ENCODE measurements around the gene EPB41L1. TPM values are rescaled to one million over a fixed set of nuclear protein-coding genes. Genes with fewer than 3 reads are reported as not detected.
"Not testable (repeated sequence)": the region's sequence is repeated elsewhere in the genome, so short reads cannot be mapped to it uniquely, and the experiment has no call there.

Gene EPB41L1
- total RNA-seq, 1 donor from 2014 or later: 7.5 TPM

GRCh38 chr20:36125097-36125496, 29.4 kb upstream of the EPB41L1 start:
- DNase-seq (ENCODE audit: low spot score): no peak

GRCh38 chr20:36126836-36127527, 27.6 kb upstream of the EPB41L1 start:
- no peak for DNase-seq (ENCODE audit: low spot score)

- DNase-seq (ENCODE audit: low spot score): no peak
Observed at GRCh38 chr20:36128463-36129159, 25.9 kb upstream of the EPB41L1 start.

DNA sequence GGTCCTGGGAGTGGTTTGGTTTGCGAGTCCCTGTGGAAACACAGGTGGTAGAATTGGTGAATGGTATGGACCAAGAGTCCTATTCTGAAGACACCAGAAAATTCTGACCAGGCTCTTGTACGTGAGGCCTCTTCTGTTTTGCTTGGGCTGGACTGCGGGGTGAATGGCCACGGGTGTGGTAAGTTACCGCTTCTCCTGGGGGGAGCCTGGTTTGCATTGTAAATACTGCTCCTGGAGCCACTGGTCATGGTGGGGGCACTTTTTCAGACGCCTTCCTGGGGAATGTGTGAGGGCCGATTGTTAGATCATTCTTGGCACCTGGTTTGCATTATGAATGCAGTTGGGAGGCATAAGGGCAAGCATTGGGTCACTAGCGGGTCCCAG, 25.4 kb upstream of the EPB41L1 start:
- no peak for DNase-seq (ENCODE audit: low spot score)

GRCh38 chr20:36130390-36130789, 24.1 kb upstream of the EPB41L1 start:
- DNase-seq (ENCODE audit: low spot score): no peak

GRCh38 chr20:36132802-36133211, 21.7 kb upstream of the EPB41L1 start:
- no peak for DNase-seq (ENCODE audit: low spot score)

GRCh38 chr20:36133821-36134220, 20.7 kb upstream of the EPB41L1 start:
- no peak for DNase-seq (ENCODE audit: low spot score)

GRCh38 chr20:36135159-36135558, 19.4 kb upstream of the EPB41L1 start:
- DNase-seq (ENCODE audit: low spot score): no peak

GRCh38 chr20:36135821-36136220, 18.7 kb upstream of the EPB41L1 start:
- no peak for DNase-seq (ENCODE audit: low spot score)

DNA sequence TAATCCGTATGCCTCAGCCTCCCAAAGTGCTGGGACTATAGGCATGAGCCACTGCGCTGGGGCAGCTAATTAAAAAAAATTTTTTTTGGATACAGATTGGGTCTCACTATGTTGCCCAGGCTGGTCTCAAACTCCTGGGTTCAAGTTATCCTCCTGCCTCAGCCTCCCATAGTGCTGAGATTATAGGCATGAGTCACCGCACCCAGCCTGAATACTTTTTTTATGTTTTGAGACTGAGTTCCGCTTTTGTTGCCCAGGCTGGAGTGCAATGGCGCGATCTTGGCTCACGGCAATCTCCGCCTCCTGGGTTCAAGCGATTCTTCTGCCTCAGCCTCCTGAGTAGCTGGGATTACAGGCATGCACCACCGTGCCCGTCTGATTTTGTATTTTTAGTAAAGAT, 17.2 kb upstream of the EPB41L1 start:
- not testable (repeated sequence) for DNase-seq (ENCODE audit: low spot score)

DNA sequence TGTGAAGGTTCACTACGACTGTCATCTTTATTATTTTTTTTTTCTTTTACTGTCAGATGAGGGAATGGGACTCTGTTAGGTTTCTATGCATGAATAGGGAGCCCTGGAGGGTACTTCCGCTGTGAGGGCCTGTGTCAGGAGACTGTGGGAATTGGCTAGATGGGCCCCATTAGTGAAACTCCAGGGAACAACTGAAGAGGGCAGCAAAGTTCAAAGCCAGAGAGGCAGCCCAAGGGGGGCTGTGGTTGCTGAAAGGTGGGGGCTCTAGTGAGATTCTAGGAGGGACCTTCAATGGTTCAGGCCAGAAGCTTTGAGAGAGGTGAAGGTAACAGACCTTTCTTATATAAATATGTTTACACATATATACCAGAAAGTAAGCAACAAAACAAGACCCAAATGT, 13.2 kb upstream of the EPB41L1 start:
- no peak for DNase-seq (ENCODE audit: low spot score)

DNA sequence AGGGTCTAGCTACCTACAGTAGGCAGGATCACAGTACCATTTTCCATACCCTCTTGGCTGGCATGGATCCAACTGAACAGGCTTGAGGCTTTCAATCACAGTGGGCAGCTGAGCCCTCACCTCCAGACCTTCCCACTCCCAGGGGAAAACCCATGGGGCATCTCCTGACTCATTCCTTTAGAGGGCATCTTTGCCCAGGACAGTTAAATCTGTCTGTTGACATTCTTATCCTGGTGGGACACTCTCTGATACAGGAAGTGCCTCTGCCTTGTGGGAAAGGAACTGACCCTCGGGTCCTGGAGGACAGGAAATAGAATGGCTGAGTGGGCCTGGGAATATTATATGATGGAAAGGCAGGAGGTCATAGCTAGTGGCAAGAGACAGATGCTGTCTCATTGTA, 10.2 kb upstream of the EPB41L1 start:
- DNase-seq (ENCODE audit: low spot score): no peak

DNA sequence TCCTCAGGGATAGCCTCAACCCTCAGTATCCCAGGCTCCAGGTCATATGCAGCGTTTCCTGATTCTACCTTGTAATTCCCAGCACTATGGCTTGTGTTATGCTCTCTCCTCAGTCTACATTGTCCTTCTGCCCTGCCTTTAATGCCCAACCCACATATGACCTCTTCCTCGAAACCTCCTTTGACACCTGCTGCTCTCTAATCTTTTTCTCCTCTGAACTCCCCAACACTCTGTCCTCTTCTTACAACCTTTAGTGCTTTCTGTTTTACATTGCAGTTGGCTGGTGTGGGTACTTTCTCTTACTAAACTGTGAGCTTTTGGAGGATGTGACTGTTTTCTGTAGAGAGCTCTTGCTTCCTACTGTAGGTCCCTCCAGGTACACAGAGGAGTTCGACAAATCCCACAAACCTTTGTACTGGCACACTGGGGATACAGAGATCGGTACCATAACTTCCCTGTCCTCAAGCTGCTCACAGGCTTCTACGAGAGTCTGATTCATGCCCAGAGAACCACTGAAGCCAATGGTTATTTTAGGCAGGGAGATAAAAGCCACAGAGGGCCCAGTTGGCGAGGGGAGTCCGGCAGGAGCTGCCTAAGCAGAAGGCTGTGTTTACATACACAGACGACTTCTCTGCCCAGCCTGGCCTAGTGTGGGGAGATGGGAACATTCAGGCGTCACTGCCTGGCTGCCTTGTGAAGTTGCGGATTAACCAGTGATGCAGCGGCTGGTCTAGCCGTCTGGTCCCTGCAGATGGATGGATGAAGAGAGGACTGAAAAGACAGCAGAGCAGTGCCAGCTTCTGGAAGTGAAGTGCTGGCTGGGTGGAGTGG, 8.4 kb upstream of the EPB41L1 start:
- DNase-seq (ENCODE audit: low spot score): peak; percentile 36

DNA sequence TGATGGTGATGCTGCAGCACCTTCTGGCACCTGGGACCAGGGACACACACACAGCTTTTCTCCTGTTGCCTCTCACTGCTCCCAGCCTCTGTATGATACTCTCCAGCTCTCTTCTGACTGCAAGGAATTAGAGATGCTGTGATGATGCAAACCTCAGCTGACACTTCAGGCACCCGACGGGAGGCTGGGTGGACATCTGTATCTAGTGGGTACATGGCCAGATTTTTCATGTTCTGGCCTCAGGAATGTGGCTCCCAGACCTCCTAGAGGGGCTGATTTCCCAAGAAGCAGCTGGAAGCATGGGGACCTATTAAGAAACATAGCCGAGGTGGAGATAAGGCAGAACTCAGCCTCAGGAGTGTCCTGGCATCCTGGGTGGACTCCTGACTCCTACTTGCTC, 6.8 kb upstream of the EPB41L1 start:
- DNase-seq (ENCODE audit: low spot score): peak; percentile 66

GRCh38 chr20:36148439-36148838, 6.1 kb upstream of the EPB41L1 start:
- DNase-seq (ENCODE audit: low spot score): no peak

GRCh38 chr20:36149012-36149411, 5.5 kb upstream of the EPB41L1 start:
- no peak for DNase-seq (ENCODE audit: low spot score)

GRCh38 chr20:36149469-36149868, 5.1 kb upstream of the EPB41L1 start:
- DNase-seq (ENCODE audit: low spot score): no peak

DNA sequence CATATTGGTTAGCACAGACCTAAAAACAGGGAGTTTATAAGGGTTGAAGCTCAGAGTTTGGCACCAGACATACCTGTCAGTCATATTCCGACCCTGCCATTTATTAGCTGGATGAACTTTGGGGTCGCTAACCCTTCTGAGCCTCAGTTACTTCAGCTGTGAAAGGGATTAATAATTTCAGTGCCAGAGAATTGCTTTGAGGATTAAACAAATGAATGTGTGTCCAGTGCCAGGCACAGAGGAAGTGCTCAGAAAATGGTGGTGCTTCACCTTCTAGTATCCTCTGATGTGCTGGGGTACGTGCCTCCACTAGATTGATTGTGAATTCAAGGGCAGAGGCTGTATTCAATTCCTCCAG, 4.1 kb upstream of the EPB41L1 start:
- no peak for DNase-seq (ENCODE audit: low spot score)

- DNase-seq (ENCODE audit: low spot score): no peak
Observed at GRCh38 chr20:36150847-36151539, 3.5 kb upstream of the EPB41L1 start.

DNA sequence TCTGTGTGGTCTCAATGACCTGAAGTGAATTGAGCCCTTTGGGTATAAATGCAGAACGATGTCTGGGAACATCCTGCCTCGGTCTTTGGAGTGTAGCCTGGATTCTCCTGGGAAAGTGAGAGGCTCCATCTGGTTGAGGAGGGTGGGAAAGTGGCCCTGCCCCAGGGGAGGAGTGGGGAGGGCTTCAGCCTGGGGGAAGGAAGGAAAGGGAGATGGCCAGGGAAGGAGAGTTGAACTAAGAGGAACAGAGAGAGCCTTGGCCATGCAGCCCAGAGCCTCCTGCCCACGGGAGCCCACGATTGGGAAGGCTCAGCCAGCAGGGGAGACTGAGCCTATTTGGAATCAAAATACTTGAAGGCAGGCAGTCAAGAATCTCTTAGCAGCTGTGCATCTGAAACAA, 2.3 kb upstream of the EPB41L1 start:
- DNase-seq (ENCODE audit: low spot score): peak; percentile 60

DNA sequence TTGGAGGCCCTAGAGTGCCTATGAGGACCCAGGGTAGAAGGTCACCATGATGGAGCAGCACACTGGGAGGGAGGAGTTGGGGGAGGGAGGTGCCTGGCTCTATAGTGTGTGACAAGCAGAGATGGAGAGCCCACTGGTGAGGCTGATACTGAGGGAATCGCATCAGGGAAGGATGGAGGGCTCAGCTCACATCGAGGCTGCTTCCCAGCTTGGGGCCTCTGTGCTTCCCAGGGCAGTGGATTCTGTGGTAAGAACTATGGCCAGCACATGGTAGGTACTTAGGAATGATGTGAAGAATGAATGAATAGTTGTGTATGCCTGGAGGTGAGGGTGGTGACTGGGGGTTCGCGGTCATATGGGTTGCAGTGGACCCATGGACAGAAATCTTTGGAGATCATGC, 1.3 kb upstream of the EPB41L1 start:
- DNase-seq (ENCODE audit: low spot score): no peak
